KOPT-K1 (cell line): ENCODE results near the gene NTRK3.

ENCODE experiments used
- H3K27ac ChIP-seq: fragments of 200-600 bp; sonication (generic); 2 replicates; pipeline ENCODE4 v1.5.1; 2016; ENCODE audit warnings: antibody characterized with exemption, mild to moderate bottlenecking, low read depth, low read length; ENCODE audit not compliant: poor library complexity, severe bottlenecking
- H3K36me3 ChIP-seq: fragments of 200-600 bp; sonication (generic); 2 replicates; pipeline ENCODE4 v1.5.1; 2017; ENCODE audit warnings: antibody characterized with exemption, mild to moderate bottlenecking, low read length, moderate library complexity; ENCODE audit not compliant: insufficient read depth
- H3K9me3 ChIP-seq: fragments of 200-600 bp; sonication (generic); 2 replicates; pipeline ENCODE4 v1.5.1; 2017; ENCODE audit warnings: antibody characterized with exemption, low read length, mild to moderate bottlenecking; ENCODE audit not compliant: insufficient read depth, poor library complexity, severe bottlenecking

The NTRK3 gene

DNA sequence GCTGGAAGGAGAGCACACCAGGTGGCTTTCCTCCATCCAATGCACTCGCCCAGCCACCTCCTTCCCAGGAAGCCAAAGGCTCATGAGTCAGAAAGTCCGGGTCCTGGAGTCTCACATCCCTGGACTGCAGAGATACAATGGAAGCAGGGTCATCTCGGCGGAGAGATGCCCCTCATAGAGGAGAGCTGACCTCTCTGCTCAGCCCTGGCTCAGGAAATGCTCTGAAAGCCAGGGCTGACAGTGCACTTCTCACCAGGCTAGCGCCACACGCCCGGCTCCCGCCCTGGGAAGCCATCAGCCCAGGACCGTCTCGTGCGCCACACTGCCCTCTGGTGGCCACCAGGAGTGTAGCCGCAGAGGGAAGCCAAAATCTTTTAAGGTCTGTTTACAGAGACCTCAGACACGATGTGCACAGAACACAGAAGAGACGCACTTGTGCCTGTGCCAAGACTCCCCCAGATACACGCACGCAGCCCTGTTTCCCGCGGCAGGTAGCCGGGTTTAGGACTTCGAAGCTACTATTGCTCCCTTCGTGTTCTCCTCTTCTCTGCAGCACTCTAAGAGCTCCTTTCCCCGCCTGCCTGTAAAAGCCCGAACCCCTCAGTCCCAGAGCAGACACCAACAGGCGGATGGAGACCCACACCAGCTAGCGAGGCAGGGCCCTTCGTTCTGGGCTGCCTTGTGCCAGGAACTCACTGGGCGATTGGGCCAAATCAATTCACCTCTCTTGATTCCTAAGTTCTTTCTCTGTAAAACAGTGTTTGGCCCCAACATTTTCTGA is 9.7 kb downstream of the NTRK3 start:
- H3K9me3 ChIP-seq, result no peaks in the 10 kb centered on the region
- no peaks in the 10 kb centered on the region for H3K36me3 ChIP-seq
- H3K27ac ChIP-seq, result no peak overlapping the region

DNA sequence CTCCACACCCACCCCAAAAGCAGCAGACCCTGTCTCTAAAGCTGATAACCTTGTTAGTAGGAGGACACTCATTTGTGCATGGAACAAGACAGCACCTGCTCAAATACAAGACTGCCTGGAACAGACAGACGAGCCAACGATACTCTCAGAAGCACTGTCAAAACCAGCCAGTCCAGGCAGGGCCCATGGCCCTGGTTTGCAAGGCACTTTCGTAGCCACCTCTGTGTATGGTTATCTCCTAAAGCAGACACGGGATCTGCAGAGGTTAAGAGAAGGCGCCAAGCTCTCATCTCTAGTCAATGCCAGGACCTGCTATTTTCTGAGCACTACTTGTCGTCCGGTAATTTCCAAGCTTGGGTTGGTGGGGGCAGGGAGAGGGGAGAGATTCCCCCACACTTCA is 10.5 kb downstream of the NTRK3 start:
- no peaks in the 10 kb centered on the region for H3K9me3 ChIP-seq
- no peaks in the 10 kb centered on the region for H3K36me3 ChIP-seq
- H3K27ac ChIP-seq, result no peak overlapping the region

DNA sequence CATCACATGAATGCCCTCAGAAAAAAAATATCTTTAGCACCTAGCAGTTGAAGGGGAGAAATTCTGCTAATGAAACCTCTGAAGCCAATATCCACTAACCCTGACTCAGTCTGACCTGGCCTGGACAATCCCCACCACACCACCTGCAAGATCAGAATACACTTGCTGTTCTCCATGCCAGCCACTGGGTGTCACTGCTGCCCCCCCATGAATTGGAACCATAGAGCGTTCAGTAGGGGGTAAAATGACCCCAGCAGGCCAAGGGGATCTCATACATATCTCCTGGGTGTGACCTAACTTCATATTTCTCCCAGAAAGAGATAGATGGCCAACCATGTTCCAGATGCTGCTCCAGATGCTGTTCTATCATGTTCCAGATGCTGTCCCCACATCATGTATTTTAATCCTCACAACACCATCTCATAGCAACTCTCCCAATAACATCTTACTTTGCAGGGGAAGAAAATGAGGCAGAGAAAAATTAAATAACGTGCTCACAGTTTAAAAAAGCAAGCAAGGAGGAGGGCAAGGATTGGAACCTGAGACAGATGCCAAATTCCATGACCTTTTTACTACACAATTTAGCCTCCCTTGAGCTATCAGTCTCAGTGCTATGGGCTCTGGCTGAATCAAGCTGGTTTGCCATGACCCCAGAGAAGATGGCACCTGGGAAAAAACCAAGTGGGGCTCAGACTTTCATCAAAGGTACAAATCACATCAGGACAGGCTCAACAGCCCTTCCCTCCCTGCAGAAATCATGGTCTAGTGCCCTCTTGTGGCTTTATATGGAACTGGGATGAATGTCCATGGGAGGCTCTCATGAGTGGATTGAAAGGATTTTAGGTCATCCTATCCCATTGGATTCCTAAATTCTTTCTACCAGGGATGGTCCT is 12.4 kb downstream of the NTRK3 start:
- Histone ChIP-seq H3K9me3 (no peaks in the 10 kb centered on the region), H3K27ac (no peak overlapping the region), H3K36me3 (no peaks in the 10 kb centered on the region)

GRCh38 chr15:88242586-88243555 is 13.7 kb downstream of the NTRK3 start:
- Histone ChIP-seq H3K27ac (no peak overlapping the region), H3K36me3 (no peaks in the 10 kb centered on the region), H3K9me3 (no peaks in the 10 kb centered on the region)

DNA sequence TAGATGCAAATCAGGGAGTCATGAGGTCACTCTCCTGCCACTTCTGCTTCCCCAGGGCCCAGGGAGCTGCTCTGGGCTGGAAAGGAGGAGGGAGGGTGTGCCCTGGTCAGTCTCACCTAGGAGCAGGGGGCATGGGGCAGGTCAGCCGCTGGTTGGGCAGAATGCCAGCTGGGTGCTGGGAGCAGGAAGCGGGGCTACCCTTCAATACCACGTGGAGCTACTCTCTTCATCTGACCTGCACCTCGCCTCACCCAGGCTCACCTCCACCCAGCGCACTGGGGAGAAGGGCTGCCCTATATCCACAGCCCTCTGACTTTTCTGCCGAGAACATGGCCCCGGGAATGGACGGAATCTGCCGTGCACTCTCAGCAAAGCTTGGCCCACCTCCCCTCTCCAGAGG is 15.1 kb downstream of the NTRK3 start:
- H3K36me3 ChIP-seq, result no peaks in the 10 kb centered on the region
- no peak overlapping the region for H3K27ac ChIP-seq
- H3K9me3 ChIP-seq, result no peaks in the 10 kb centered on the region

- H3K27ac ChIP-seq, result no peak overlapping the region
- no peaks in the 10 kb centered on the region for H3K9me3 ChIP-seq
- H3K36me3 ChIP-seq, result no peaks in the 10 kb centered on the region
Observed at GRCh38 chr15:88241060-88241459, 15.5 kb downstream of the NTRK3 start.

GRCh38 chr15:88239594-88239993 is 16.9 kb downstream of the NTRK3 start:
- Histone ChIP-seq H3K9me3 (no peaks in the 10 kb centered on the region), H3K36me3 (no peaks in the 10 kb centered on the region), H3K27ac (no peak overlapping the region)

DNA sequence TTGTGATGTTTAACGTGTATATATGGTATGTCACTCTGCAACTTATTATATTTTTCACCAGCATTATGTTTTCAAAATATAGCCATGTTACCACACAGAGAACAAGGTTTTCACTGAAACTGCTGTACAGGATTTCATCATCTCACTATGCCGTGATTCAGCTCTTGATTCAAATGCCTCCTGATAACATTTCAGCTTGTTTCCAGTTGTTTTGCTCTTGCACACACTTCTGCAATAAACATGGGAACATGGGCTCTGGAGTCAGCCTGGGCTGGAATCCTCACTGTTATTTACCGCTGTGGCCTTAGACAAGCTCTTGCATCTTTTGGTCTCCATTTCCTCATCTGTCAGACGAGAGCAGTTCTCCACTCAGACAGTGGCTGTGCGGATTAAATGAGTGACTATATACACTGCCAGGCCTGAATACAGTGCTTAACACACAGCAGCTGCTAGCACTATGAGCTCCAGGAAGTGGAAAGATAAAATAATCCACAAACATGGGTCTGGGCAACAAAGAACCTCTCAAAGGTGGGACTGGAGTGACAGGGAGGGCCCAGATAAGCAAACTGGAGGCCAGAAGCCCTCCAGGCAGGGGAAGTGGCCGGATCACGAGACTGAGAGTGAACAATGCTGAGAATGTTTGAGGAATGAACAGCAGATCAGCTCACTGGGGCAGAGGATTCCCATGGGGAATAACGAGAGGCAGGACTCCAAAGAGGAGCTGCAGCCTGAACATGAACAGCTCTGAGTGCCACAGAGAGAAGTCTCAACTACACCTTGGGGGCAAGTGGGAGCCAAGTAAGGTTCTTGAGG is 17.7 kb downstream of the NTRK3 start:
- no peaks in the 10 kb centered on the region for H3K36me3 ChIP-seq
- no peak overlapping the region for H3K27ac ChIP-seq
- no peaks in the 10 kb centered on the region for H3K9me3 ChIP-seq

GRCh38 chr15:88234711-88235110 is 21.8 kb downstream of the NTRK3 start:
- Histone ChIP-seq H3K27ac (no peak overlapping the region), H3K36me3 (no peaks in the 10 kb centered on the region), H3K9me3 (no peaks in the 10 kb centered on the region)

GRCh38 chr15:88233921-88234320 is 22.6 kb downstream of the NTRK3 start:
- no peaks in the 10 kb centered on the region for H3K9me3 ChIP-seq
- no peaks in the 10 kb centered on the region for H3K36me3 ChIP-seq
- H3K27ac ChIP-seq, result no peak overlapping the region

DNA sequence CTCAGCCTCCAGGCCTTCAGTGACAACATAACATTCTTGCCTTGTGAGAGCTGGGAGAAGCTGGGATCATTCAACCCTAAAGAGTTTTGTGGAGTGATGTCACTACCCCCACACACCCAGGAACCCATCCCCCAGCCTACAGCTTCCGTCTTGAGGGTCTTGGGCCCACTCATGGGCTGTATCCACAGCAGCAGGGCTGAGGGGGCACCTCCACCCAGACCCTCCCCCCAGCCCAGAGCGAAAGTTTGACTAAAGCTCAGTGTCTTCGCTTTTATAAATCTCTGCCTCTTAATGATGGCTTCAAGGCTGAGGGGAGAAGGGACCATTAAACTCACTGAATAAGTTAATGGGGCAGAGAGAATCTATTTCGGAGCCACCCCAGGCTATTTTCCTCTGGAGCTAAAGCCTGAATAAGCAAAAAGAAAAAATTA is 23.8 kb downstream of the NTRK3 start:
- no peaks in the 10 kb centered on the region for H3K9me3 ChIP-seq
- no peak overlapping the region for H3K27ac ChIP-seq
- no peaks in the 10 kb centered on the region for H3K36me3 ChIP-seq

- H3K27ac ChIP-seq, result no peak overlapping the region
- H3K9me3 ChIP-seq, result no peaks in the 10 kb centered on the region
- no peaks in the 10 kb centered on the region for H3K36me3 ChIP-seq
Observed at GRCh38 chr15:88231909-88232644, 24.5 kb downstream of the NTRK3 start.

- no peaks in the 10 kb centered on the region for H3K36me3 ChIP-seq
- no peaks in the 10 kb centered on the region for H3K9me3 ChIP-seq
Observed at GRCh38 chr15:88230823-88231222, 25.7 kb downstream of the NTRK3 start.

More at GRCh38 chr15:88230823-88231222, 25.7 kb downstream of the NTRK3 start:
- no peak overlapping the region for H3K27ac ChIP-seq
